ENCODE results near the gene TXNL4A.
A peak's percentile ranks its signal among the peaks of the same experiment; 100 is the strongest.

TXNL4A gene

GRCh38 chr18:80022613-80023012 is 34.2 kb upstream of the TXNL4A start (continued):
- peak; percentile 78 for TF ChIP-seq ZNF350 (tag by site-specific recombination; IDR thresholded peaks at IDR 0.05)
- no peak for TF ChIP-seq WT1 (tag by site-specific recombination; IDR thresholded peaks at IDR 0.05)
- TF ChIP-seq ZNF629 (tag by site-specific recombination; IDR thresholded peaks at IDR 0.05), result no peak
- TF ChIP-seq ZNF121 (tag by site-specific recombination; IDR thresholded peaks at IDR 0.05), result no peak
- TF ChIP-seq ZSCAN4 (tag by site-specific recombination; IDR thresholded peaks at IDR 0.05), result no peak
- no peak for TF ChIP-seq ELK4 (IDR thresholded peaks at IDR 0.05; ENCODE audit: borderline replicate concordance, low read depth, low read length)
- TF ChIP-seq ZNF157 (tag by site-specific recombination; IDR thresholded peaks at IDR 0.05), result 0 out of 2 replicates have a peak, but pooled peaks have one; percentile 15
- 0 out of 2 replicates have a peak, but pooled peaks have one; percentile 33 for TF ChIP-seq ZNF692 (tag by site-specific recombination; IDR thresholded peaks at IDR 0.05)
- TF ChIP-seq ZXDB (tag by site-specific recombination; IDR thresholded peaks at IDR 0.05), result peak; percentile 45; the same call in 1 of the 2 replicates
- no peak for TF ChIP-seq ZFP41 (tag by site-specific recombination; IDR thresholded peaks at IDR 0.05; ENCODE audit: borderline replicate concordance)
- TF ChIP-seq ZNF18 (tag by site-specific recombination; IDR thresholded peaks at IDR 0.05), result no peak
- TF ChIP-seq ZNF701 (tag by site-specific recombination; IDR thresholded peaks at IDR 0.05), result 0 out of 2 replicates have a peak, but pooled peaks have one; percentile 37
- TF ChIP-seq YY1 (tag by site-specific recombination; IDR thresholded peaks at IDR 0.05), result no peak
- 0 out of 2 replicates have a peak, but pooled peaks have one; percentile 52 for TF ChIP-seq KLF16 (tag by site-specific recombination; IDR thresholded peaks at IDR 0.05)
- peak; percentile 57 for TF ChIP-seq ZNF133 (tag by site-specific recombination; IDR thresholded peaks at IDR 0.05)
- TF ChIP-seq ZNF16 (tag by site-specific recombination; IDR thresholded peaks at IDR 0.05; ENCODE audit: low read depth), result no peak

- H3K27ac ChIP-seq (ENCODE audit: extremely low read depth, low read depth, low read length), result no peak overlapping the region
- CTCF ChIA-PET, result no interaction called here
Measured at GRCh38 chr18:80012714-80013113, 24.4 kb upstream of the TXNL4A start.

More at GRCh38 chr18:80012714-80013113, 24.4 kb upstream of the TXNL4A start:
- H3K9me3 ChIP-seq (ENCODE audit: control insufficient read depth, insufficient read depth, low read depth, low read length), result no peaks in the 10 kb centered on the region
- no peaks in the 10 kb centered on the region for H3K4me1 ChIP-seq (ENCODE audit: control insufficient read depth, insufficient read depth, low read length)
- H3K4me3 ChIP-seq (ENCODE audit: low read depth, low read length), result no peak overlapping the region
- POLR2A ChIA-PET, result no interaction called here
- TF ChIP-seq ZNF140 (tag by site-specific recombination; IDR thresholded peaks at IDR 0.05) (no peak), HIC1 (tag by site-specific recombination; IDR thresholded peaks at IDR 0.05) (no peak), ZNF544 (tag by site-specific recombination; IDR thresholded peaks at IDR 0.05) (no peak), ZNF398 (tag by site-specific recombination; IDR thresholded peaks at IDR 0.05) (no peak), PRDM10 (tag by site-specific recombination; IDR thresholded peaks at IDR 0.05) (no peak), KLF10 (tag by site-specific recombination; IDR thresholded peaks at IDR 0.05) (no peak), ZNF302 (tag by site-specific recombination; IDR thresholded peaks at IDR 0.05; ENCODE audit: low read depth) (no peak), WT1 (tag by site-specific recombination; IDR thresholded peaks at IDR 0.05) (no peak), ZNF138 (tag by site-specific recombination; IDR thresholded peaks at IDR 0.05; ENCODE audit: borderline replicate concordance) (no peak)
- H3K36me3 ChIP-seq (ENCODE audit: control insufficient read depth in 2 of 2, insufficient read depth in 1 of 2, low read length in 2 of 2), result no peaks in the 10 kb centered on the region

Measured in HEK293 (cell line).